GM23248 (cell line): Measurements from ENCODE around the gene POC1A.

Source experiments
- EZH2 ChIP-seq: fragments of 200-600 bp; sonication (generic); IDR thresholded peaks from 2 replicates; pipeline ENCODE4 v1.6.1; 2018; ENCODE audit warnings: antibody characterized with exemption, mild to moderate bottlenecking; ENCODE audit not compliant: insufficient read depth, poor library complexity, severe bottlenecking
- EZH2phosphoT487 ChIP-seq: fragments of 200-600 bp; sonication (generic); IDR thresholded peaks from 2 replicates; pipeline ENCODE4 v1.6.1; 2018; ENCODE audit warnings: antibody characterized with exemption, moderate library complexity, mild to moderate bottlenecking, low read depth; ENCODE audit not compliant: insufficient read depth

GRCh38 chr3:52145736-52146110 is 8.5 kb downstream of the POC1A start:
- TF ChIP-seq EZH2 (no peak), EZH2phosphoT487 (no peak)
